Fibroblast of skin of left quadriceps (primary cell): ENCODE data around the gene MED16.
"Not testable (repeated sequence)": the region's sequence is repeated elsewhere in the genome, so short reads cannot be mapped to it uniquely, and the experiment has no call there.

Source experiments
- DNase-seq, 2 experiments: peaks; one replicate each; pipeline ENCODE4 v3.0.0-alpha.2; 2013; ENCODE audit warnings: low read depth in 2 of 2

MED16 gene

DNA sequence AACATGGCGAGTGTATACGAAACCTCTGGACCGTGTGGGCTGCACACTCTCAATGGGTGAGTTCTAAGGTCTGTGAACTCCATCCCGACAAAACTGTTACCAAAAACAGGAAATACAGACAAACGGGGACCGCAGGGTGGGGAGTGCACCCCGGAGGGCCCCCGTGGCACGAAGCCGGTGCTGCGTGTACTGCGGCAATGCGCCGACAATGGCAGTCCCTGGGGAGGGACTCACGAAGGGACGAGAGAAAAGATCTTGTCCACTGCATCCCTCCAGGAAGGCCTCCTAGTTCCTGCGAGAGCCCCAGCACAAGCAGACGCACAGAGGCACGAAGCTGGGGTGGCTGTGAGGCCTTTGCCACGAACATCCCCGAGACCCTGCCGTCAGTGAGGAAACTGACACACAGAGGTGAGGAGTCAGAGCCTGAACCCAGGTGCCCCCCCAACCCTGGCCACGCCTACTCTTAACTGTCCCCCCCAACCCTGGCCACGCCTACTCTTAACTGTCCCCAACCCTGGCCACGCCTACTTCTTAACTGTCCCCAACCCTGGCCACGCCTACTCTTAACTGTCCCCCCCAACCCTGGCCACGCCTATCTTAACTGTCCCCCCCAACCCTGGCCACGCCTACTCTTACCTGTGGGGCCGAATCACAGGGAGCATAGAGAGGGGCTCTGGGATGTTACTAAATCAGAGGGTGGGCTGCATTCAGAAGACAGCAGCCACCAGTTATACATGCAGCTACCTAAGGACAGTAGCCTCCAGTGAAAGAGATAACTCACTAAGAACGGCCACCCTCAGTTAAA lies 4.2 kb downstream of the MED16 start:
- DNase-seq: no peak

DNA sequence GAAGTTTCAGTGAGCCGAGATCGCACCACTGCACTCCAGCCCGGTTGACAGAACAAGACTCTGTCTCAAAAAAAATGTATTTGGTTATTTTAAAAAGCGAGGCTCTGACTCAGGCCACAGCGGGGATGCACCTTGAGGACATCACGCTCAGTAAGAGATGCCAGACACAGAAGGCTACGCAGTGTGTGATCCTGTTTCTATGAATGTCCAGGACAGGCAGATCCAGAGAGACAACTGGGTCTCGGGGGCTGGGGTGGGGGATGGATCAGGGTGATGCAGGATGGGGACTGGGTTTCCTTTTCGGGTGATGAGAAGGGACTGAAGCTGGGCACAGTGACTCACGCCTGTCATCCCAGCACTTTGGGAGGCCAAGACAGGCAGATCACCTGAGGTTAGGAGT lies 5.4 kb downstream of the MED16 start:
- no peak for DNase-seq

DNA sequence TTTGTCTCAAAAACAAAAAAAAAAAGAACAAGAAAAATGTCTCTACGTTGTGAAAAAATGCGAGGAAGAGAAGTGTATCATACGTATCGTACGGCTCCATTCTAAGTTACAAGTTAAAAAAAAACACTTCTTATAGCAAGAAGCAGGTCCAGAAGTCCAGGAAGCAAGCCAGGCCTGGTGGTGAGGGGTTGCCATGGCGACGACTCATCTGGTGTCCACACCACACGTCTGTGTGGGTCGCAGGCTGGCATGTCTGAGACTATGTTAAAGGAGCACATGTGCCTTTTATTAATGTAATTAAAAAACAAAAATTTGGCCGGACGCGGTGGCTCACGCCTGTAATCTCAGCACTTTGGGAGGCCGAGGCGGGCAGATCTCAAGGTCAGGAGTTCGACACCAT lies 5.9 kb downstream of the MED16 start:
- no peak for DNase-seq

DNA sequence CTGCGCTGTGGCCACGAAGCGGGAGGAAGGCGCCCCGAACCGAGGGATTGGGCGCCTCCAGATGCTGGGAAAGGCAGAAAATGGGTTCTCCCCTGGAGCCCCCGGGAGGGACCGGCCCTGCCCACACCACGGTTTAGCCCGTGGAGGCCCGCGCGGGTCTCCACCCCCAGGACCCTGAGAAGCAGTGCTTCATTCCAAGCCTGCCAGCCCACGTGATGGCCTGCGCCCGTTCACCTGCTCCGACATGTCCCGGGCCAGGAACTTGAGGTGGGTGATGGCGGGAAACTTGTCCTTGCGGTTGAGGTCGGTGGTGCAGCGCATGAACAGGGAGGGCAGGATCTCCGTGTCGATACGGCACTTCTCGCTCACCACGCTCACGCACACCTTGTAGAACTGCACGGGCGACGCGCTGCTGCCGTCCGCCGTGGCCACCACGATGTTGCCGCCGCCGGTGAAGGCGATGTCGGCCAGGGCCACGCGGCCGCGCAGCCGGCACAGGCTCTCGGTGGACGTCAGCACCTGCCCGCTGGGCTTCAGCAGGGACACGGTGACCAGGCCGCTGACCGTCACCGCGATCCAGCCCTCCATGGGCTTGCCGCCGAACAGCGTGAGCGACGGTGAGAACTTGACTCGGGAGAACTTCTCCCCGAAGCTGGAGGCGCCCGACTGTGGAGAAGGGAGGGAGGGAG lies 7.3 kb downstream of the MED16 start:
- DNase-seq: no peak

DNA sequence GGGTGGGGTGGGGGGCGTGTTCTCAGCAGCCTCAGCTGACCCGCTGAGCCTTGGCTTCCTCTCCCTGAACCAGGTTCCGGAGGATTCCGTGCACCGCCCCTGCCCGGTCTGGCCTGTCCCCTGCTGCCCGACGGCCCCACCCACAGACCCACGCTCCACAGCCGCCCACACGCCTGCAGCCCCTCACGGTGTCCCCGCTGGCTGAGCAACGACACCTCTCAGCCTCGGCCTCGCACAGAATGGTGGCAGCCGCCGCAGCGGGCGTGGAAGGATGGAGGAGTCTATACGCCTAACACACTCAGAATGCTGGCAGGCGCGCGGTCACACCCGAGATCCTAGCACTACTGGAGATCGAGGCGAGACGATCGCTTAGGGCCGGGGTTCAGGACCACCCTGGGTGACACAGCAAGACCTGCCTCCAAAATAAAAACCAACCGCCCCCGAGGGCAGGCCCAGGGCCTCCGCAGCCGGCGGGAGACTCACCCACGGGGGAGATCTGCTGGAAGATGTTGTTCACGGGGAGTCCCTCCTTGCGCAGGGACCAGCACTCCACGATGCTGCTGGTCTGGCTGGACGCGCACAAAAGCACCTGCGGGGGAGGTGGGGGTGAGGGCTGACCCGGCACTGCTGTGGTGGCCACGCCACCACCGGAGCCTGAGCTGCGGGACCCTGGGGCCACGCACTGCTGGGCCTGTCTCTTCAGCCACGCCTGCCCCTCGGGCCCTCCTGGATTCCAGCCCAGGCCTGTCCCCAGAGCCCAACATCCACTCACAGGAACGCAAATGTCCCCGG lies 8.4 kb downstream of the MED16 start:
- DNase-seq: no peak

DNA sequence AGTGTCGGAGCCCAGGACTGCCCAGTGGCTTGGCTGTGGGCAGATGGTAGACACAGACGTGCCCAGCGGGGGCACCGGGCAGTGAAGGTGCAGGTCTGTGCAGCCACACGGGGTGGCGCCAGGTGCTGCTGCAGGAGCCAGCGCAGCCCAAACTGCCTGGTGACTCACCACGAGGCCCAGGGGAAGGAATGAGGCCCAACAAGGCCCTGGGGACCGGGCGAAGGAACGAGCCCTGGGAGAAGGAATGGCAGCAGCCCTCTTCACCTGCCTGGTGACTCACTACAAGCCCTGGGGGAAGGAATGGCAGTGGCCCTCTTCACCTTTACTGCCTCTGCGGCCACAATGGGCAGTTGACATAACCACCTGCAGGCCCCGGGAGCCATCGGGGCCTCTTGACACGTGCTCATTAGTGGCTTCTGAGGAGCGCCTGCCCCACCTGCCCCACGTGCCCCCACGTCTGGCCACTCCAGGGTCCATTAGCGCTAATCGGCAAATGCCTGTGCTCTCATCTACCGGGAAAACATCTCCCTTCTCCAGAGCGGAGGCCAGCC lies 9.3 kb downstream of the MED16 start:
- no peak for DNase-seq

DNA sequence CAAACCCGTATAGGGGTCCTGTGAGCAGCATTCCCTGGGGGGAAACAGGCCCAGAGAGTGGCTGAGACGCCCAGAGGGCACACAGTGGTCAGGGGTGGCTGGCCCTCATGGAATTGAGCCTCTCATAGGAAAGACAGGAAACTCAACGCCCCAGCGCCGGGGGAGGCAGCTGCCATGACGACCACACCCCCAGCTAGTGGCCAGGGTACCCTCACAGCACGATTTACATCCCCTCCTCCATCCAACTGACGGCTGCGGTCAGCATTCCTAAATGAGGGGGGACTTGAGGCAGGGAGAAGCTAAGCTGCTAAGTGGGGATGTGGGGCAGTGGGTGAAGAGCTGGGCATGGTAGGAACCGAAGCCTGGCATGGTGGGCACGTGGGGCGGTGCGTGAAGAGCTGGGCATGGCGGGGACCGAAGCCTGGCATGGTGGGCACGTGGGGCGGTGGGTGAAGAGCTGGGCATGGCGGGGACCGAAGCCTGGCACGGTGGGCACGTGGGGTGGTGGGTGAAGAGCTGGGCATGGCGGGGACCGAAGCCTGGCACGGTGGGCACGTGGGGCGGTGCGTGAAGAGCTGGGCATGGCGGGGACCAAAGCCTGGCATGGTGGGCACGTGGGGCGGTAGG lies 10.0 kb downstream of the MED16 start:
- DNase-seq: no peak

DNA sequence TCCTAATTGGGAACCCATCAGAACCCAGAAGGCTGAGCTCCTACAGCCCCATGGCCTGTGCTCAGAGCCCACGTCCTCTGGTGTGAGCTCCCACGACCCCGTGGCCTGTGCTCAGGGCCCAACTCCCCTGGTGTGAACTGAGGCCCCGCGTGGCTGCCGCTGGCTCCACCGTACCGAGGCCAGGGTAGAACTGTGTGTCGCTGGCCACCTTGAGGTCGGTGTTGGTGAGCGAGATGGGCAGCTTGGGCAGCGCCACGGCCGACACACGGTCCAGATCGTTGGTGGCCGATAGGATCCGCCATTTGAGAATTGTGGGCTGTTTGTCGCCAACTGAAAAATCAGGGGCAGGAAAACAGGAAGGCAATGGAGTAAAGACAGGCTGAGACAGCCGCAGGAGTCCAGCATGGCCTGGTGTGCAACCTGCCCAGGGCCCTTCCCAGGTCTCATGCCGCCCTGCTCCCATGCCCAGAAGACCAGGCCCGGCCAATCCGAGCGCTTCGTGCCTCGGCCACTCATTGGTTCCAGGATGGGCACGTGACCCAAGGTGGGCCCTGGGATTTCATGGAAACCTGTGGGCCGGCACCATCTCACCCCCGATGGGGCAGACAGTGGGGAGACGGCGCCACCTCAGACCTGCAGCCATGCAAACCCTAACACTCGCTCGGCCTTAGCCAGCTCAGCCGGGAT lies 11.5 kb downstream of the MED16 start:
- DNase-seq: no peak

DNA sequence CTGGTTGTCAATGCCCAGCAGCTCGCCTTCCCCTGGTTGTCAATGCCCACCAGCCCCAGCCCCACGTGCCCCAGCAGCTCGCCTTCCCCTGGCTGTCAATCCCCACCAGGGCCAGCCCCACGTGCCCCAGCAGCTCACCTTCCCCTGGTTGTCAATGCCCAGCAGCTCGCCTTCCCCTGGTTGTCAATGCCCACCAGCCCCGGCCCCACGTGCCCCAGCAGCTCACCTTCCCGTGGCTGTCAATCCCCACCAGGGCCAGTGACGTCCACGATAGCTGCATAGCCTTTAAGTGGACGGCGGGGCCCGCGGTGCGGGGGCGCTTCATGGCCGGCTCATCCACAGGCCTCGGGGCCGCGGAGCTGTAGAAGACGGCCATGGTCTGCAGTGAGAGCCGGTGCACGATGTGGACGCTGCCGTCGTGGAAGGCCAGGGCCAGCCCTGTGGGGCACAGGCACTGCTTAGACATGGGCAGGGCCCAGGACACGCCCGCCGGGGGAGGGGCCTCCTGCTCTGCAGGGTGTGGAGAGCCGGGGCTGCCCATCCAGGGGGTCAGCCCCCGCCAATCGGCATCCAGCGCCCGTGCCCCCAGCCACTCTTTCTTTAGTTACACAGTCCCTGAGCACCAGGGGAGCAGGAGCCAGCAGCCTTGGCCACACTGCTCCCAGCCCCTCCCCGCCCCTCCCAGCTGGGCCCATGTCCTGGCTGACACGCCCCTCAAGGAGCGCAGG lies 13.1 kb downstream of the MED16 start:
- DNase-seq: no peak

DNA sequence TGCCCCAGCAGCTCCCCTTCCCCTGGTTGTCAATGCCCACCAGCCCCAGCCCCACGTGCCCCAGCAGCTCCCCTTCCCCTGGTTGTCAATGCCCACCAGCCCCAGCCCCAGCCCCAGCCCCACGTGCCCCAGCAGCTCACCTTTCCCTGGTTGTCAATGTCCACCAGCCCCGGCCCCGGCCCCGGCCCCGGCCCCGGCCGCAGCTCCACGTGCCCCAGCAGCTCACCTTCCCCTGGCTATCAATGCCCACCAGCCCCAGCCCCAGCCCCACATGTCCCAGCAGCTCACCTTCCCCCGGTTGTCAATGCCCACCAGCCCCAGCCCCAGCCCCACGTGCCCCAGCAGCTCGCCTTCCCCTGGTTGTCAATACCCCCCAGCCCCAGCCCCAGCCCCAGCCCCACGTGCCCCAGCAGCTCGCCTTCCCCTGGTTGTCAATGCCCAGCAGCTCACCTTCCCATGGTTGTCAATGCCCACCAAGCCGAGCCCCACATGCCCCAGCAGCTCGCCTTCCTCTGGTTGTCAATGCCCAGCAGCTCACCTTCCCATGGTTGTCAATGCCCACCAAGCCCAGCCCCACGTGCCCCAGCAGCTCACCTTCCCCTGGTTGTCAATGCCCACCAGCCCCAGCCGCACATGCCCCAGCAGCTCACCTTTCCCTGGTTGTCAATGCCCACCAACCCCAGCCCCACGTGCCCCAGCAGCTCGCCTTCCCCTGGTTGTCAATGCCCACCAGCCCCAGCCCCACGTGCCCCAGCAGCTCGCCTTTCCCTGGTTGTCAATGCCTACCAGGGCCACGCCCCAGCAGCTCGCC lies 14.0 kb downstream of the MED16 start:
- DNase-seq: not testable (repeated sequence)

DNA sequence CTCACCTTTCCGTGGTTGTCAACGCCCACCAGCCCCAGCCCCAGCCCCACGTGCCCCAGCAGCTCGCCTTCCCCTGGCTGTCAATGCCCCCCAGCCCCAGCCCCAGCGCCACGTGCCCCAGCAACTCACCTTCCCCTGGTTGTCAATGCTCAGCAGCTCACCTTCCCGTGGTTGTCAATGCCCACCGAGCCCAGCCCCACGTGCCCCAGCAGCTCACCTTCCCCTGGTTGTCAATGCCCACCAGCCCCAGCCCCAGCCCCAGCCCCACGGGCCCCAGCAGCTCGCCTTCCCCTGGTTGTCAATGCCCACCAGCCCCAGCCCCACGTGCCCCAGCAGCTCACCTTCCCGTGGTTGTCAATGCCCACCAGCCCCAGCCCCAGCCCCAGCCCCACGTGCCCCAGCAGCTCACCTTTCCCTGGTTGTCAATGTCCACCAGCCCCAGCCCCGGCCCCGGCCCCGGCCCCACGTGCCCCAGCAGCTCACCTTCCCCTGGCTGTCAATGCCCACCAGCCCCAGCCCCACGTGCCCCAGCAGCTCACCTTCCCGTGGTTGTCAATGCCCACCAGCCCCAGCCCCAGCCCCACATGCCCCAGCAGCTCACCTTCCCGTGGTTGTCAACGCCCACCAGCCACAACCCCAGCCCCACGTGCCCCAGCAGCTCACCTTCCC lies 14.9 kb downstream of the MED16 start:
- DNase-seq: not testable (repeated sequence)

DNA sequence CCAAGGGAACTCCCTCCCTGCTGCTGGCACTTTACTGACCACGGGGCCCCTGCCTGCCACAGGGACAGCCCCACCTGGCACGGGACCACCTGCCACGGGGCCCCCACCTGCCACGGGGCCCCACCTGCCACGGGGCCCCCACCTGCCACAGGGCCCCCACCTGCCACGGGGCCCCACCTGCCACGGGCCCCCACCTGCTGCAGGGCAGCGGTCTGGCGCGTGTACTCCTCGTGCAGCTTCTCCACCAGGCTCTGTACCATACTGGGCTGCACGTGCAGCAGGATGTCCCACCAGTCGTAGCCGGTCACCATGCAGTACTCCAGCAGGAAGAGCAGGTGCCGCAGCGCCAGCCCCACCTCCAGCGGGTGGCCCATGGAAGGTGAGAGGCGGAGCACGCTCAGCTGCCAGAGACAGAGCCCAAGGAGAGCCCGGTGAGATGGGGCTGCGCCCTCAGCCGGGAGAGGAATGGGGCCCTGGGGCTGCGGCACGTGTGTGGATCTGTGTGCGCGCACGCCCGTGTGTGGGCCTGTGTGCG lies 16.1 kb downstream of the MED16 start:
- no peak for DNase-seq

DNA sequence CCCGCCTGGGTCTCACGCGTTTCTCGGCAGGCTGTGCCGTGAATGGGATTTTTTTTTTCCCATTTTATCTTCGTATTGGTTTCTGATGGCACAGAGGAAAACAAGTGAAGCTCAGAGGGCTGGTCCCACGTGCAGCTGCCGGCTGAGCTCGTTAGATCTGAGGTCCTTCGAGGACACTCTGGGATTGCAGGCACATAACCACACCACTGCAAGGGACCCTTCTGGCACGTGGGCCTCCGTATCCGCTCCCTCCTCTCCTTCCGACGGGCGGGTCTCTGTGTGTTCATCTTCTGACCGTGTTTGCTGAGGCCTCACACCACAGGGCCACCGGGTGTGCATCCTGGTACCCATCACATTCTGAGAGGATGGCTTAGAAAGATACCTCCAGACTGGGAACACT lies 16.9 kb downstream of the MED16 start:
- no peak for DNase-seq

DNA sequence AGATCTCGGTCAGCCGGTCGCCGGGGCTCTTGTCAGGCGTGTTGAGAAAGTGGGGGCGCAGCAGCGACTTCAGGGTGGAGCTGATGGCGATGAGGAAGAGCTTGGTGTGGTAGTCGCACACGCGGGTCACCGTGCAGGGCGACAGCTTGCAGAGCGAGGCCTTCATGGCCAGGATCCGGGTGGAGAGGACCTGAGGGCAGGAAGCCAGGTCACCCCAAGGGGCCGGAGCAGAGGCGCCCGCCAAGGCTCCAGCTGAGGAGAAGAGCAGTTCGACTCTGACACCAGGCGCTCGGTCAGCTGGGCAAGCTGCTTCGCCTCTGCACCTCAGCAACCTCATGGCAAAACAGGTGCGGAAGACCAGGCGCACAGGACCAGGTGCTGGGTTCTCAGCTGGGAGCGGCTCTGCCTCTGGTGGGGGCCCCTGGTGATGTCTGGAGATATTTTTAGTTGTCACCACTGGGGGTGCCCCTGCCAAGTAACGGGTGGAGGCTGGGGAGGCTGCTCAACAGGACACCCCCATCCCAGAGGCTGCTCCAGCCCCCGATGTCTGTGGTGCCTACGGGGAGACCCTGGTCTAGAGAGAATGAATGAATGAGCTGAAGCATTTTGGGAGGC lies 17.6 kb downstream of the MED16 start:
- no peak for DNase-seq

DNA sequence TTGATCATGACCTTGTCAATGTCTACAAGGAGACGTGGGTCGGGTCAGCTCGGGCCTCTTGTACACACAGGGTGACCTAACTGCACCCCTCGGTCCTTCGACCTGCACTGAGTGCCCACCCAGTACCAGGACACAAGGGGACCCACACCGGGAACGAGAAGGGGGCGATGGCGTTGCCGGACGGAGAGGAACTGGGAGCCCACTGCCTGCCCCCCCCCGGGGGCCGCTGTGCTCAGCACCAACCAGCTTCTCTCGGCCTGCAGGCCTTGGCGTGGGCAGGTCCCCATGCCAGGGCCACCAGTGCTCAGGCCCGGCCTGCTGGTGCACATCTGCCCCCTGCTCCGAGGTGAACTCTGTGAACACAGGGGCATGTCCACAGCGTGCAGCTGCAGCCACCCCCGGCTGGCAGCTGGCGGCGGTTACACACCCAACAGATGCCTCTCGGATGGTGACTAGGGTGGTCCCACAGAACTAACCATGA lies 19.4 kb downstream of the MED16 start:
- DNase-seq: no peak

DNA sequence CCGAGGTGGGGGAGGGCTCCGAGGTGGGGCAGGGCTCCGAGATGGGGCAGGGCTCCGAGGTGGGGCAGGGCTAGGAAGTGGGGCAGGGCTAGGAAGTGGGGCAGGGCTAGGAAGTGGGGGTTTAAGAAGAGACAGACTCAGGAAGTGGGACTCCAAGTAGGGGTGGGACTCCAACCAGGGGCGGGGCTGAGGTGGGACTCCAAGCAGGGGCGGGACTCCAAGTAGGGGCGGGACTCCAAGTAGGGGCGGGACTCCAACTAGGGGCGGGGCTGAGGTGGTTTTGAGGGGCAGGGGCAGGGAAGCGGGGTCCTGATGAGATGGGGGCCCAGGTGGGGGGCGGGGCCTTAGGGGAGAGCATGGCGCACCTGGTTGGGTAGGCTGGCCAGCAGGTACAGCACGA lies 19.9 kb downstream of the MED16 start:
- DNase-seq: no peak

DNA sequence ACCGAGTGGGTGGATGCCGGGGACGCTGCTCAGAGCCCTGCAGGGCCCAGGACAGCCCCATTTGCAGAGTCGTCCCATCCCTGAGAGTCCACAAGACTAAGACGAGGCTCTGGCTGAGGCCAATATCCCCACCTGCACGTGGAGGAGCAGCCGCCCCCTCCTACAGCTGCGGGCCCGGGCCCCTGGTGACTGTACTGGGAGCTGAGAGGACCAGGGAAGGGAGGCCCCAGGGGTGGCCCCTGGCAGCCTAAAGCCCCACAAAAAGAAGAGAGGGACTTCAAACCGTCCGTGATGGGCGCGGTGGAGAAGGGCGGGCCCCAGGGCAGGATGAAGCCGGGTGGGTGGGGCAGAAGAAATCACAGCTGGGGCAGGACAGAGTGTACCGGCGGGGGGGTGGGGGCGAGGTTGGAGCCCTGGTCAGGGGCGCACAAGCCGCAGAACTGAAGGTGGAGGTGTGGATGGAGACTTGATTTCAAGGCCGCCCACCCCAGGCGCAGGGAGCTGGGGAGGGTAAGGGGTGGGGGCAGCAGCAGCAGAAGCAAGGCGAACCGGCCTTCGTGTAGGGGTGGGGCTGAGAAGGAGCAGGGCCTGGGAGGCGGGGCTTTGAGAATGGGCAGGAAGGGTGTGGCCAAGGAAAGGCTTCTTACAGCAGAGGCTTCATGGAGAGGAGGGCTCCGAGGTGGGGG lies 20.6 kb downstream of the MED16 start:
- DNase-seq: no peak
